Measurements from ENCODE around the gene CUL9.

CUL9 gene

DNA sequence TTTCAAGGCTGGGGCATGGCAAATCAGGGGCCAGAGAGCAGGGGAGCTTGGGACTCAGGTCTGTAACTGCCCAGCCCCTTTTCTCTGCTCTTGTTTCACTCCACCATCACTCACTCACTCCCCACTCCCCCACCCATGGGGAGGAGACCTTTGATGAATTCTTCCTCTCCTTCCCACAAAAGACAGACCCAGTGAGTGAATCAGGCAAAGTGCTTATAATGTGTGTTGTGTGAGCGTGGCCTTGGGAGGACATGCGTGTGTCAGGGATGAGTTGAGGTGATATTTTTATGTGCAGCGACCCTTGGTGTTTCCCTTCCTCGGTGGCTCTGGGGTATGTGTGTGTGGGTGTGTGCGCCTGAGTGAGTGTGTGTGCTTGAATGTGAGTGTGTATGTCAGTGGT, 1.0 kb upstream of the CUL9 start:
- Histone ChIP-seq H2AFZ (ENCODE audit: low read depth, low read length) (no peak overlapping the region), H3K4me2 (ENCODE audit: insufficient read depth, low read length) (peak overlapping the region; percentile 75), H3K9me3 (ENCODE audit: insufficient read depth, low read length, severe bottlenecking) (no peaks in the 10 kb centered on the region), H3K36me3 (ENCODE audit: insufficient read depth, low read length) (peaks cover 50% of the 10 kb centered on the region), H3K4me3 (ENCODE audit: low read depth in 1 of 2, low read length in 2 of 2) (peak overlapping the region in 1 of 2 experiments; percentile 73; a peak in 1 of 4 replicates), H3K27me3 (ENCODE audit: insufficient read depth, low read length, poor library complexity) (no peaks in the 10 kb centered on the region), H3K4me1 (ENCODE audit: insufficient read depth, low read length) (peaks cover 48% of the 10 kb centered on the region), H4K20me1 (ENCODE audit: insufficient read depth, low read length) (peaks cover 10% of the 10 kb centered on the region), H3K27ac (ENCODE audit: low read length) (peak overlapping the region; percentile 2; the same call in 1 of the 2 replicates), H3K9ac (ENCODE audit: low read depth, low read length) (peak overlapping the region; percentile 64; the same call in 1 of the 2 replicates), H3K79me2 (ENCODE audit: insufficient read depth, low read length) (peaks cover 27% of the 10 kb centered on the region)
- ATAC-seq (ENCODE audit: insufficient read depth, low read depth) (no peak), DNase-seq (no peak)
- no peak for TF ChIP-seq EZH2 (IDR thresholded peaks at IDR 0.05; ENCODE audit: borderline replicate concordance, low read depth, low read length, severe bottlenecking)
- TF ChIP-seq, protein P1, sequence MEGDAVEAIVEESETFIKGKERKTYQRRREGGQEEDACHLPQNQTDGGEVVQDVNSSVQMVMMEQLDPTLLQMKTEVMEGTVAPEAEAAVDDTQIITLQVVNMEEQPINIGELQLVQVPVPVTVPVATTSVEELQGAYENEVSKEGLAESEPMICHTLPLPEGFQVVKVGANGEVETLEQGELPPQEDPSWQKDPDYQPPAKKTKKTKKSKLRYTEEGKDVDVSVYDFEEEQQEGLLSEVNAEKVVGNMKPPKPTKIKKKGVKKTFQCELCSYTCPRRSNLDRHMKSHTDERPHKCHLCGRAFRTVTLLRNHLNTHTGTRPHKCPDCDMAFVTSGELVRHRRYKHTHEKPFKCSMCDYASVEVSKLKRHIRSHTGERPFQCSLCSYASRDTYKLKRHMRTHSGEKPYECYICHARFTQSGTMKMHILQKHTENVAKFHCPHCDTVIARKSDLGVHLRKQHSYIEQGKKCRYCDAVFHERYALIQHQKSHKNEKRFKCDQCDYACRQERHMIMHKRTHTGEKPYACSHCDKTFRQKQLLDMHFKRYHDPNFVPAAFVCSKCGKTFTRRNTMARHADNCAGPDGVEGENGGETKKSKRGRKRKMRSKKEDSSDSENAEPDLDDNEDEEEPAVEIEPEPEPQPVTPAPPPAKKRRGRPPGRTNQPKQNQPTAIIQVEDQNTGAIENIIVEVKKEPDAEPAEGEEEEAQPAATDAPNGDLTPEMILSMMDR (IDR thresholded peaks at IDR 0.05; ENCODE audit: borderline replicate concordance, extremely low read depth, low read length, poor library complexity, severe bottlenecking), result no peak

DNA sequence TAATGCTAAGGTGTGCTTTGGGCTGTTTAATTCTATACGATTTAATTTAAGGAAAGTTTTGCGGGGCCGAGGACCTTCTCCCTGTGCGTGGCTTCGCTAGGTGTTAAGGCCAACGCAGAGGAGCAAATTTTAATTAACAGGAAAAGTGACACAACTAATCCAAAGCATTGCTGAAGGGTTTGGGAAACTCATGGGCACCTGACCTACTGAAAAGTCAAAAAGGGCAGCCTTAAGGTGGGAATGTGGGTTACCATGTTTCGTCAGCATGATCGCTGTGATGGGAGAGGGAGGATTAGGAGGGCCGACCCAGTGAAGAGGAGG, 415 bp upstream of the CUL9 start:
- ATAC-seq (ENCODE audit: insufficient read depth, low read depth), result no peak
- Histone ChIP-seq H3K9me3 (ENCODE audit: insufficient read depth, low read length, severe bottlenecking) (no peaks in the 10 kb centered on the region), H3K9ac (ENCODE audit: low read depth, low read length) (peak overlapping the region; percentile 64), H3K4me3 (ENCODE audit: low read depth in 1 of 2, low read length in 2 of 2) (peak overlapping the region; percentile 48 to 73; a peak in 3 of 4 replicates), H3K36me3 (ENCODE audit: insufficient read depth, low read length) (peaks cover 50% of the 10 kb centered on the region), H3K4me1 (ENCODE audit: insufficient read depth, low read length) (peaks cover 48% of the 10 kb centered on the region), H2AFZ (ENCODE audit: low read depth, low read length) (peak overlapping the region; percentile 94), H4K20me1 (ENCODE audit: insufficient read depth, low read length) (peaks cover 4% of the 10 kb centered on the region), H3K79me2 (ENCODE audit: insufficient read depth, low read length) (peaks cover 24% of the 10 kb centered on the region), H3K27ac (ENCODE audit: low read length) (peak overlapping the region; percentile 81), H3K27me3 (ENCODE audit: insufficient read depth, low read length, poor library complexity) (no peaks in the 10 kb centered on the region), H3K4me2 (ENCODE audit: insufficient read depth, low read length) (peak overlapping the region; percentile 75)
- no peak for DNase-seq
- no peak for TF ChIP-seq EZH2 (IDR thresholded peaks at IDR 0.05; ENCODE audit: borderline replicate concordance, low read depth, low read length, severe bottlenecking)
- TF ChIP-seq, protein P1 (IDR thresholded peaks at IDR 0.05; ENCODE audit: borderline replicate concordance, extremely low read depth, low read length, poor library complexity, severe bottlenecking), result no peak

GRCh38 chr6:43183441-43183840, 1.4 kb downstream of the CUL9 start:
- TF ChIP-seq, protein P1 (IDR thresholded peaks at IDR 0.05; ENCODE audit: borderline replicate concordance, extremely low read depth, low read length, poor library complexity, severe bottlenecking), result no peak
- no peak for TF ChIP-seq EZH2 (IDR thresholded peaks at IDR 0.05; ENCODE audit: borderline replicate concordance, low read depth, low read length, severe bottlenecking)
- Histone ChIP-seq H3K79me2 (ENCODE audit: insufficient read depth, low read length) (peaks cover 24% of the 10 kb centered on the region), H2AFZ (ENCODE audit: low read depth, low read length) (no peak overlapping the region), H4K20me1 (ENCODE audit: insufficient read depth, low read length) (peaks cover 2% of the 10 kb centered on the region; the same call in 1 of the 2 replicates), H3K4me2 (ENCODE audit: insufficient read depth, low read length) (peak overlapping the region; percentile 75), H3K4me3 (ENCODE audit: low read depth in 1 of 2, low read length in 2 of 2) (peak overlapping the region in 1 of 2 experiments; percentile 73; a peak in 1 of 4 replicates), H3K36me3 (ENCODE audit: insufficient read depth, low read length) (peaks cover 54% of the 10 kb centered on the region), H3K9ac (ENCODE audit: low read depth, low read length) (peak overlapping the region; percentile 64; the same call in 1 of the 2 replicates), H3K27ac (ENCODE audit: low read length) (no peak overlapping the region), H3K27me3 (ENCODE audit: insufficient read depth, low read length, poor library complexity) (no peaks in the 10 kb centered on the region), H3K4me1 (ENCODE audit: insufficient read depth, low read length) (peaks cover 48% of the 10 kb centered on the region), H3K9me3 (ENCODE audit: insufficient read depth, low read length, severe bottlenecking) (no peaks in the 10 kb centered on the region)
- ATAC-seq (ENCODE audit: insufficient read depth, low read depth) (no peak), DNase-seq (no peak)
